Measurements from ENCODE around the gene CALB2.

CALB2 gene

GRCh38 chr16:71384073-71384724 is 25.7 kb downstream of the CALB2 start:
- in situ Hi-C loops (cut with MboI; ENCODE audit: low sequenced_read_pairs), result no loop called here

DNA sequence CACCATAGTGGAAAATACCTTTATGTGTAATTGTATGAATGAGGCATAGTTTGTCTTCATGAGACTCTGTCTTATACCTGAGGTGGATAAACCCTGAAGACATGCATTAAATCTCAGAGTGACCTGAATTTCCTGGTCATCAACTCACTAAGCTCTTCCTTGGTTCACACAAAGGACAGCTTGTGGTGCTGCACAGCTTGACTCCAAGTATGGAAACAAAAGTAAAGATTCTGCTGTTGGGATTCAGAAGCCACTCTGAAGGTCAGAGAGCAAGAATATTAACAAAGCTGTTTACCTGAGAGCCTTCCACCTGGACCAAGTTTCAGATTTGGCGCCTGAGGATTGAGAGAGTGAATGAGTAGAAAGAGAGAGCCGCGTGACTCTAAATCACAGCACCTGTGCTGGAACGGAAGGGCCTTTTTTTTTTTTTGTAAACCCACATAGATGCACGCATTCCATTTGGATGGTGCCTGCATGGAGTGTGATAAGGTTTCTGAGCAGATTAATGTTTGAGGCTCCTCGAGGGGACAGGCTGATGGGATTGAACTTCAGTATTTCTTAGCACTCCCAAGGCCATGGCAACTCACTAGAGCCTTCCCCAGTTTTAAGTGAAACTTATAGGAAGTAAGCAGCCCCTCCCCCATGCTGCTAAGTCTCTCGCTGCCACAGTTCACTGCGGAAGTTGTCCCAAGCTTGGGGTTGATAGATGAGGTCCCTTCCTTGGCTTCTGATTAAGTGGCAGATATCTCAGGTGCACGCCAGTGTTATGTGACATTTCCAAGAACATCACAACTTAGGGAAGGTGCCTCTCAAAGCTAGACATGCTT is 28.7 kb downstream of the CALB2 start:
- in situ Hi-C loops (cut with MboI; ENCODE audit: low sequenced_read_pairs), result no loop called here

DNA sequence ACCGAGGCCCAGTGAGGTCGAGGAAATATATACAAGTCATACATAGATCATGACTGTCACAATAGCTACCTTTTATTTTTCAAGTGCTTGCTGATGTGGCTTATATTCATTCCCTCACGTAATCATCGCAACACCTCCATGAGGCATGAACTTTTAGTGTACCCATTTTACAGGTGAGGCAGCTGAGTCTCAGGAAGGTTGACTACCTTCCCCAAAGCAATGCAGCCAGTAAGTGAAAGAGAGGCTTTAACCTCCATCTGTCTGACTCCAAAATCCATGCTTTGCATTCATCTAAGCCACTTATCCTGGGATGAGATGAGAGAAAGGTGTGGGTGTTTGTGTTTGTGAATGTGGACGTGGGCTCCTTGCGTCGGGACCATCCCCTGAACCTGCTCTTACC is 30.8 kb downstream of the CALB2 start:
- in situ Hi-C loops (cut with MboI; ENCODE audit: low sequenced_read_pairs), result no loop called here

DNA sequence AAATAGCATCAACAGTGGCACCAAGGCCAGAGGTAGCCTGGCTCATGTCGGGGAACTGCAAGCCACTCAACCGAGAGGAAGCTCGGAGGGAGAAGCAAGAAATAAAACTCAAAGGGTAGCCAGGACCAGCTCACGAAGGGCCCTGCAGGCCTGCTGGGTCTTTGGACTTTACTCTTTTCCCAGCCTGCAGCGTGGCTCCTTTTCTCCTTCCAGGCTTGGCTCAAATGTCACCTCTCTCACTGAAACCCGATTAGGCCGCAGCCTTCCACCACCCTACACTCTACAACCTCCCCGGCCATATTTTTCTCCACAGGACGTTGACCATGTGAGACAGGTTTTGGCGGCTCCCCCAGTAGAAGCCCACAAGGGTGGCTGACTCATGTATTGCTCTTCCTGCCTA is 38.1 kb downstream of the CALB2 start:
- in situ Hi-C loops (cut with MboI; ENCODE audit: low sequenced_read_pairs), result no loop called here

DNA sequence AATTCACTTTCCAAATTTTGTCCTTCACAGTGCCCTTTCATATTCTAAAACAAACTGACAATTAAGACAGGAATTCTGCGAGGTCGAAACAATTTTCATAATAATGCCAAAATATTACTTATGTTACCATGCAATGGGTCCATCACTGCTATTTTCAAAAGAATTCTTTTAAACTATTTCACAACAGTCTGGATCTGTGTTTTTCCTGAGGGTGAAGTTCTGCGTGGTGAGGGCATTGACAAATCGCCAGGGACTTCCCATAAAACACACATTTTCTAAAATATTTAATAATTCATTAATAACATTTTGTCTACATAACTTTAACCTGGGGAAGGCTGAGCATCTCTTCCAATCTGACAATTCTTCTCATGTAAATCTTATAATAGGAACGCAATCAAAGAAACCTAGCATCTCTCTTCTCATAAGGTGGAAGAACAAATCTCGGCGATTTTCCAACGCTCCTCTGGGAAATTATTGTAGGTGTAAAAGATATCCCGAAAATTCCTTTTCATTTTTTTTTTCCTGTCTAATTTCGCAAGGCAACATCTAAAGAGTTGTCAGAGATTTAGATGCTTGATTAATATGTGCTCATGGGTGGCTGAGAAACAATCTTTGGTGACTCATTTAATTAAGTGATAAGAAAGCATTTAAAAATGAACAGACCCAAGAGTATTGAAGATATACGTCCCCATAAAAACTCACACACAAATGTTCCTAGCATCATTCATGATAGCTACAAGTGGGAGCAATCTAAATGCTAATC is 41.5 kb downstream of the CALB2 start:
- in situ Hi-C loops (cut with MboI; ENCODE audit: low sequenced_read_pairs), result no loop called here

DNA sequence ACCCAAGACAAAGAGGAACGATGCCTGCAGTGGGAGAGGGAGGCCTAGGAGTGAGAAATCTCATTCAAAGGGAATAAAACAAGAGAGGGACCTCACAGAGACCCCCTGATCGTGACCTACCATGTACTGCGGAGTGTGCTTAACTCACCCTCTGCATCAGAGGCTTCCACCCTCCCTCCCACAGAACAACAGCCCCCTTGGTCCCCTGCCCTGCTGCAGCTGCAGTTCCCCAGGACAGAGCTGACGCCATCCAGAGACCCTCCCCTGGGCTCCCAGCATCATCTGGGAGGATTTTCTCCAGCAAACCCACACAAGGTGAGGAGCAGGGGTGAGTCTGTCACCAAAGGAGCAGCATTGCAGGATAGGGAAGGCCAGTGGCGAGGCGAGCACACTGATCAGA is 43.5 kb downstream of the CALB2 start:
- in situ Hi-C loops (cut with MboI; ENCODE audit: low sequenced_read_pairs), result no loop called here

DNA sequence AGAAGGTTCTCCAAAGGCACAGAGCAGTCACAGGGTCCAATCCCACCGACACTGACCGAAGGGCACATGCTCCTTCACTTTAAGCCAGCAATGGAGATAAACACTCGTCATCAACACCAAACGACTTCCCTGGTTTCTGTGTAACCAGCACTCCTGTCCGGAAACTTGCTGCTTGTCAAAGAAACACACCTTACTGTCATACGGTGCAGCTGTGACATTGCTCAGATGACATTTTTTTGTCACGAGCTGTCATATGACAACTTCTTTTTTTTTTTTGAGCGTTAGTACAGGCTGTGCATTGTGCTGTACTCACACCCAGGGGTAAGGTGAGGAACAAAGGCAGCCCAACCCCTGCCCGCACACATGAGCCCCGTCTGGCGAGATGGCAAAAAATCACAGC is 44.2 kb downstream of the CALB2 start:
- in situ Hi-C loops (cut with MboI; ENCODE audit: low sequenced_read_pairs), result no loop called here

DNA sequence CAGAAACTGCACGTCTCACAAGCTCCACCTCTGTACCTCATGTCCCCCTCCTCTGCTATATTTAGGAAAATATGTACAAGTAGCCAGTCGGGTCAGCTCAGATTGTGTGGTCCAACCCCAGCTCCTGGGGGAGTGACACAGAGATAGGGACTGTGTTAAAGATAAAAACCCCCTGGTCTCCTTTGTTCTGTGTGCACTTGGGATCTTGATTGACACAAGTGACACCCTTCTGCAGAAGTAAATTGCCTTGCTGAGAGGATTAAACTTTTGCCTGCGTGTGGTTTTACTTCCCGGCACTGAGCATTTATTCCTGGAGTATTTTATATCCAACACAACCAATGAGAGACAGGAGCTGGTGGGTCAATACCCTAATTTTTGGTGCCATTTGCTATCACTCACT is 45.8 kb downstream of the CALB2 start:
- in situ Hi-C loops (cut with MboI; ENCODE audit: low sequenced_read_pairs), result no loop called here

DNA sequence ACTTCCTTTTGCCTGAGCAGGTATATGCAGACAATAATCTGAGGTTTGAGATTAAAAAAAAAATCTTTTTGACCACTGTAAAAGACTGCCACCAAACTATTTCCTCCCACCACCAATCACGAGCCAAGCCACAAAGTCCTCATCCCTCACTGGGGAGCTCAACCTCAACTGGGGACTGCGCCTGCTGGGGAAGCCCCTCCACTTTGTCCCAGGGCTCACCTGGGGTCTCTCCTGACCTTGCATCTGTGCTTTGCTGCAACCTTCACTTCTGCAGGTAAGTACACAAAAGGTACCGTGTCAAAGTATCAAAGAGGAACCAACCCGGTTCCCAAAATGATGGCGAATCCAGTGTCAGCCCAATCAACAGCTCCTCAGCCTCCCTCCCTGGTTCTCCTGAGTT is 47.8 kb downstream of the CALB2 start:
- in situ Hi-C loops (cut with MboI; ENCODE audit: low sequenced_read_pairs), result no loop called here

DNA sequence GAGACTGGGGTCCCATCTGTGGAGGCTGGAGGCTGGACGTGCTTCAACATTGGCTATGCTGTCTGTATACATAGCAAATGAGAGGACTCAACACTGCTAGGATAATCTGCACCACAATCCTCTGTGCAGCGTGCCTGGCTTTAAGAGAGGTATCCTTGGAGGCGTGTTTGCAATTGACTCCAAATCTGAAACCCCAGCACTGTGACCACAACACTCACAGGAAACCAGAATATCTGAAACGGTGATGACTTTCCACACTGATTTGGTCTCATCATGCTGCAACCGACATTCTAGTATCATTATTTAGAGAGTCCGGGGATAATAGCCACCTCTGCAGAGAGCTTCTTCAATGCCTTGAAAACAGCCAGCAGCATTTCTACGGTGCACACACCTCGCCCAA is 48.2 kb downstream of the CALB2 start:
- in situ Hi-C loops (cut with MboI; ENCODE audit: low sequenced_read_pairs), result no loop called here

DNA sequence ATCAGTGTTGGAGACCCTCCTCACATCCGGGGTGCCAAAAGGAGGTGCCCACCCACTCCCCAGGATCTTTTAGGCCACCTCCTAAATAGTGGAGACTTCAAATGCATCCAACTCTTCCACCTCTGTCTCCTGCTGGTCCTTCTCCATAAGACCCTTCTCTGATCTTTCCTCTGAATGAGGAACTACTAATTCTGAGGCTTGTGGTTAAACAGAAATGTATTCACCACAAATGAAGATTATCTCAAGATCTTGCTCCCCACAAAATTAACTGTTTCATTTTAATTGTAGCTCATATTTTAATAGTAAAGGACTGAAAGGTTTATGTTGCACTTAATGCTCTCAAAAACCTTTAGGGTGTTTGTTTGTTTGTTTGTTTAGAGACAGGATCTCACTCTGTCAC is 49.2 kb downstream of the CALB2 start:
- in situ Hi-C loops (cut with MboI; ENCODE audit: low sequenced_read_pairs), result no loop called here

- in situ Hi-C loops (cut with MboI; ENCODE audit: low sequenced_read_pairs), result no loop called here
These were observed 50.0 kb downstream of the CALB2 start for GRCh38 chr16:71408536-71408935.

DNA sequence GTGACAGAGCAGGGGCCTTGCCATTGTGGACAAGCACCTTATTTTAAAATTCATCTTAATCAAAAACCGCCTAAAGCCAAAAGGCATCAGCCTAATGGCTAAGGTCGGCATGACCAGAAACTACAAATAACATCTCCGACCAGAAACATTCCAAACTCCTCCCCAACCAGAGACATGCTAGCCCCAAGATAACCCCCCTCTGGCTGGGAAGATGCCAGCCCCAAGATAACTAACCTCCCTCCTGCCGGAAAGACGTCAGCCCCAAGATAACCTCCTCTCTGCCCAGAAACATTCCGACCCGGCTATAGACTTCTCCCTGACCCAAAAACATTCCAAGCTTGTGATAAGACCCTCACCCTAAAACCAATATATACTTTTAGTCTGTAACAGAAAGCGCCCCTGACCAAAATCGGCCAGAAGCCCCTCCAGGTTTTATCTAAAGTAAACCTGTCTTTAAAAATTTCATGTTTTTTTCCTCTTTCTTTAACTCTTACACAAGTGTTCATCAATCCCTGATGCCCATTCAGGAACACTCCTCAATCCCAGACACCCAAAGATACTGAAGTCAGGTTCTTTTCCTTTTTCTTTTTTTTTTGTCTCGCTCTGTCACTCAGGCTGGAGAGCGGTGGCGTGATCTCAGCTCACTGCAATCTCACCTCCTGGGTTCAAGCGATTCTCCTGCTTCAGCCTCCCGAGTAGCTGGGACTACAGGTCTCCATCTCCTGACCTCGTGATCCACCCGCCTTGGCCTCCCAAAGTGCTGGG is 50.7 kb downstream of the CALB2 start:
- in situ Hi-C loops (cut with MboI; ENCODE audit: low sequenced_read_pairs), result no loop called here

DNA sequence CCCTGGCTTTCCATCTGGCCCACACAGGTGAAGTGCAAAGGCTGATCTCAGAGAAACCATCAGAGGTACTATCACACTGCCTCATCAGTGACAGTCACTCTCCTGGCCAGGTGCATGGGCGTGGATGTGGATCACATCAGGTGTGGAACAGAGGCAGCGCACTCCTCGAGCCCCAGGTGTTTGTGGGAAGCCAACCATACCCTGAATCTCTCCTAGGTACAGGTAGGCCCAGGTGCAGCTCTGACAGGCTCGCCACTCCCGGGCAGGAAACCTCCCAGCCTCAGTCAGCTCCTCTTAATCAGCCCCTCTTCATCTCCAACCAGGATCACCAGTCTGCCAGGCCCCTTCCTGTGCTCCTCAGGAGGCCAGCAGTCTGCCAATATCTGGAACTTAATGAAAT is 51.6 kb downstream of the CALB2 start:
- in situ Hi-C loops (cut with MboI; ENCODE audit: low sequenced_read_pairs), result no loop called here

GRCh38 chr16:71412270-71413160 is 54.0 kb downstream of the CALB2 start:
- in situ Hi-C loops (cut with MboI; ENCODE audit: low sequenced_read_pairs), result no loop called here

GRCh38 chr16:71413341-71413740 is 54.8 kb downstream of the CALB2 start:
- in situ Hi-C loops (cut with MboI; ENCODE audit: low sequenced_read_pairs), result no loop called here

- in situ Hi-C loops (cut with MboI; ENCODE audit: low sequenced_read_pairs), result no loop called here
These were observed 55.5 kb downstream of the CALB2 start for GRCh38 chr16:71414038-71414437.

- in situ Hi-C loops (cut with MboI; ENCODE audit: low sequenced_read_pairs), result no loop called here
These were observed 63.4 kb downstream of the CALB2 start for GRCh38 chr16:71421911-71422310.

GRCh38 chr16:71423016-71423415 is 64.5 kb downstream of the CALB2 start:
- in situ Hi-C loops (cut with MboI; ENCODE audit: low sequenced_read_pairs), result no loop called here

GRCh38 chr16:71423865-71424264 is 65.3 kb downstream of the CALB2 start:
- in situ Hi-C loops (cut with MboI; ENCODE audit: low sequenced_read_pairs), result no loop called here
